Adrenal gland (tissue), 5 donors: Measurements from ENCODE around the gene MYMX.

Experiments used
- CTCF ChIP-seq, 6 experiments: fragments of 450-650 bp in 4 of 6; fragments of 200-600 bp in 2 of 6; sonication (generic) in 1 of 6; IDR thresholded peaks; 1 replicate in 5 of 6; 2 replicates in 1 of 6; pipeline versions ENCODE4 v1.5.1 to v1.8.0; 2016 to 2021; ENCODE audit warnings: antibody characterized with exemption in 6 of 6, mild to moderate bottlenecking in 2 of 6, moderate library complexity in 1 of 6
- POLR2A ChIP-seq, 2 donors: fragments of 450-650 bp; IDR thresholded peaks; one replicate each; pipeline ENCODE4 v1.6.1; 2017; ENCODE audit warnings: antibody characterized with exemption in 2 of 2, mild to moderate bottlenecking in 2 of 2, moderate library complexity in 1 of 2
- donor health status: DM: no; HTN: no; CAD: no.

GRCh38 chr6:44266347-44266746 lies 49.6 kb downstream of the MYMX start:
- TF ChIP-seq CTCF (IDR thresholded peaks at IDR 0.05): no peak
- no peak for TF ChIP-seq POLR2A (IDR thresholded peaks at IDR 0.05)
